Uterus (tissue), 2 donors: Measurements from ENCODE around the gene FOCAD.

Experiments used
- POLR2A ChIP-seq, 2 donors: fragments of 450-650 bp; IDR thresholded peaks; one replicate each; pipeline ENCODE4 v1.6.1; 2016; ENCODE audit warnings: antibody characterized with exemption in 2 of 2, mild to moderate bottlenecking in 1 of 2, moderate library complexity in 1 of 2
- TF ChIP-seq, protein P1 (sequence below), 4 experiments: fragments of 200-600 bp in 2 of 4; fragments of 450-650 bp in 2 of 4; sonication (generic) in 2 of 4; IDR thresholded peaks; one replicate each; pipeline ENCODE4 v1.5.1; 2016 to 2019; ENCODE audit warnings: antibody characterized with exemption in 4 of 4, mild to moderate bottlenecking in 2 of 4, moderate library complexity in 1 of 4

DNA sequence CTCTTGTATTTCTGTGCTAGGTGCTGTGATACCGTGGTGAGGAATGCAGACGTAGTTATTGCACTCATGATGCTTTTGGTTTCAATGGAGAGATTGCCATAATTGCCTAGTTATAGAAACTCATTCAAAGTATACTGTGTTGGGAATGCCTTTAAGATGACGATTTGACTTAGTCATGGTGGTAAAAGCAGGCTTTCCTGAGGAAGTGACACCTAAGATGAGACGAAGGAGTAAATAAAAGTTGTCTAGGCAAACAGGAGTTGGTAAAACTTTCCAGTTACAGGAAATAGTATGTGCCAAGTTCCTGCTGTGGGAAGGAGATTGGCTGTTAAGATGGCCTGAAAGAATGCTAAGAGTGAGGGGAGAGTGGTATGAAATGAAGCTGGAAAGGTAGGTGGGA, 48.1 kb downstream of the FOCAD start:
- TF ChIP-seq, protein P1, sequence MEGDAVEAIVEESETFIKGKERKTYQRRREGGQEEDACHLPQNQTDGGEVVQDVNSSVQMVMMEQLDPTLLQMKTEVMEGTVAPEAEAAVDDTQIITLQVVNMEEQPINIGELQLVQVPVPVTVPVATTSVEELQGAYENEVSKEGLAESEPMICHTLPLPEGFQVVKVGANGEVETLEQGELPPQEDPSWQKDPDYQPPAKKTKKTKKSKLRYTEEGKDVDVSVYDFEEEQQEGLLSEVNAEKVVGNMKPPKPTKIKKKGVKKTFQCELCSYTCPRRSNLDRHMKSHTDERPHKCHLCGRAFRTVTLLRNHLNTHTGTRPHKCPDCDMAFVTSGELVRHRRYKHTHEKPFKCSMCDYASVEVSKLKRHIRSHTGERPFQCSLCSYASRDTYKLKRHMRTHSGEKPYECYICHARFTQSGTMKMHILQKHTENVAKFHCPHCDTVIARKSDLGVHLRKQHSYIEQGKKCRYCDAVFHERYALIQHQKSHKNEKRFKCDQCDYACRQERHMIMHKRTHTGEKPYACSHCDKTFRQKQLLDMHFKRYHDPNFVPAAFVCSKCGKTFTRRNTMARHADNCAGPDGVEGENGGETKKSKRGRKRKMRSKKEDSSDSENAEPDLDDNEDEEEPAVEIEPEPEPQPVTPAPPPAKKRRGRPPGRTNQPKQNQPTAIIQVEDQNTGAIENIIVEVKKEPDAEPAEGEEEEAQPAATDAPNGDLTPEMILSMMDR (IDR thresholded peaks at IDR 0.05) = no peak
- no peak for TF ChIP-seq POLR2A (IDR thresholded peaks at IDR 0.05)
